Liver (tissue), 9 donors: ENCODE data around the gene IFNL2. TPM values are rescaled to one million over a fixed set of nuclear protein-coding genes. Genes with fewer than 3 reads are reported as not detected.

Experiments
- DNase-seq: peaks from one replicate; pipeline ENCODE4 v3.0.0-alpha.2; 2017; ENCODE audit warnings: low spot score
- H3K27ac ChIP-seq, 2 donors: one replicate each; pipeline ENCODE4 v1.7.0; 2013; ENCODE audit warnings: inconsistent platforms in 2 of 2, low read length in 2 of 2, control low read depth in 1 of 2, low read depth in 1 of 2, mild to moderate bottlenecking in 1 of 2
- H3K27me3 ChIP-seq, 4 donors: one replicate each; pipeline versions ENCODE4 v1.6.1 to v1.7.0; 2013; ENCODE audit warnings: low read length in 3 of 4, inconsistent platforms in 1 of 4, mild to moderate bottlenecking in 1 of 4, moderate library complexity in 1 of 4; ENCODE audit not compliant: control insufficient read depth in 4 of 4, insufficient read depth in 4 of 4
- H3K36me3 ChIP-seq, 4 donors: one replicate each; pipeline versions ENCODE4 v1.6.1 to v1.7.0; 2013; ENCODE audit warnings: low read length in 3 of 4, mild to moderate bottlenecking in 3 of 4, low read depth in 1 of 4, moderate library complexity in 1 of 4; ENCODE audit not compliant: control insufficient read depth in 4 of 4, insufficient read depth in 3 of 4
- H3K4me1 ChIP-seq, 4 donors: one replicate each; pipeline versions ENCODE4 v1.6.1 to v1.7.0; 2013; ENCODE audit warnings: low read length in 3 of 4, mild to moderate bottlenecking in 3 of 4, moderate library complexity in 1 of 4; ENCODE audit not compliant: control insufficient read depth in 4 of 4, insufficient read depth in 4 of 4
- H3K4me3 ChIP-seq, 3 donors: one replicate each; pipeline versions ENCODE4 v1.6.1 to v1.7.0; 2013; ENCODE audit warnings: low read length in 3 of 3, control low read depth in 1 of 3, low read depth in 1 of 3, mild to moderate bottlenecking in 1 of 3
- H3K9ac ChIP-seq, 2 donors: one replicate each; pipeline ENCODE4 v1.7.0; 2013; ENCODE audit warnings: low read length in 2 of 2, mild to moderate bottlenecking in 2 of 2, moderate library complexity in 2 of 2, control low read depth in 1 of 2, low read depth in 1 of 2
- H3K9me3 ChIP-seq, 4 donors: one replicate each; pipeline versions ENCODE4 v1.6.1 to v1.7.0; 2013; ENCODE audit warnings: low read length in 3 of 4; ENCODE audit not compliant: control insufficient read depth in 4 of 4
- EGR1 ChIP-seq, 2 donors: IDR thresholded peaks; 2 replicates each; pipeline ENCODE4 v1.6.1; 2016 to 2018; ENCODE audit warnings: antibody characterized with exemption in 2 of 2, low read depth in 2 of 2
- FOXA1 ChIP-seq: IDR thresholded peaks from 2 replicates; pipeline ENCODE4 v1.6.1; 2016; ENCODE audit warnings: antibody characterized with exemption
- FOXA2 ChIP-seq: IDR thresholded peaks from 2 replicates; pipeline ENCODE4 v1.6.1; 2016; ENCODE audit warnings: antibody characterized with exemption
- GABPA ChIP-seq, 2 donors: IDR thresholded peaks in 1 of 2; conservative IDR thresholded peaks in 1 of 2; 2 replicates each; pipeline ENCODE4 v1.6.1; 2016; ENCODE audit warnings: antibody characterized with exemption in 2 of 2, mild to moderate bottlenecking in 1 of 2, moderate library complexity in 1 of 2
- HNF4A ChIP-seq, 2 donors: conservative IDR thresholded peaks; 2 replicates each; pipeline ENCODE4 v1.6.1; 2016; ENCODE audit warnings: antibody characterized with exemption in 2 of 2, mild to moderate bottlenecking in 2 of 2
- HNF4G ChIP-seq: IDR thresholded peaks from 2 replicates; pipeline ENCODE4 v1.6.1; 2016; ENCODE audit warnings: antibody characterized with exemption
- NR2F2 ChIP-seq: IDR thresholded peaks from 2 replicates; pipeline ENCODE4 v1.6.1; 2016; ENCODE audit warnings: antibody characterized with exemption
- RAD21 ChIP-seq, 2 donors: IDR thresholded peaks; 2 replicates each; pipeline ENCODE4 v1.6.1; 2016; ENCODE audit warnings: antibody characterized with exemption in 2 of 2, mild to moderate bottlenecking in 2 of 2
- SP1 ChIP-seq: IDR thresholded peaks from 2 replicates; pipeline ENCODE4 v1.6.1; 2018; ENCODE audit warnings: antibody characterized with exemption, mild to moderate bottlenecking
- TAF1 ChIP-seq: conservative IDR thresholded peaks from 2 replicates; pipeline ENCODE4 v1.6.1; 2016; ENCODE audit warnings: antibody characterized with exemption, mild to moderate bottlenecking
- WGBS: extraction: QIAGEN DNeasy Blood & Tissue Kit; methylation state at CpG from one replicate; pipeline ENCODE4 v1.1.7; 2013; 5-methylcytosine and 5-hydroxymethylcytosine counted together
- polyA plus RNA-seq, 2 donors: library from polyadenylated mRNA; stranded (reverse) in 1 of 2; unstranded in 1 of 2; fragments of 200-250 nt in 1 of 2; fragments of >200 nt in 1 of 2; fragmentation: Nextera tagmentation in 1 of 2; extraction: Ambion mirVana in 1 of 2; gene quantifications; one replicate each; pipeline versions ENCODE4 v1.2.1 to v1.2.3, GENCODE V29; 2013 to 2015
- total RNA-seq, 2 donors: library from RNA; depleted of rRNA; stranded (reverse); fragments of >200 nt; gene quantifications; one replicate each; pipeline ENCODE4 v1.2.3, GENCODE V29; 2014
- TF ChIP-seq, protein P1 (sequence below): IDR thresholded peaks from 2 replicates; pipeline ENCODE4 v1.6.1; 2016; ENCODE audit warnings: antibody characterized with exemption
- TF ChIP-seq, protein P2 (sequence below): IDR thresholded peaks from 2 replicates; pipeline ENCODE4 v1.6.1; 2016; ENCODE audit warnings: antibody characterized with exemption, mild to moderate bottlenecking
- TF ChIP-seq, protein P3 (sequence below): IDR thresholded peaks from 2 replicates; pipeline ENCODE4 v1.6.1; 2016; ENCODE audit warnings: antibody characterized with exemption
- donor health status: healthy.
- donor health status: healthy.
- donor health status: healthy.
- donor health status: healthy.
- donor health status: healthy.

The IFNL2 gene
- total and polyA plus RNA-seq, 4 donors = not detected

DNA sequence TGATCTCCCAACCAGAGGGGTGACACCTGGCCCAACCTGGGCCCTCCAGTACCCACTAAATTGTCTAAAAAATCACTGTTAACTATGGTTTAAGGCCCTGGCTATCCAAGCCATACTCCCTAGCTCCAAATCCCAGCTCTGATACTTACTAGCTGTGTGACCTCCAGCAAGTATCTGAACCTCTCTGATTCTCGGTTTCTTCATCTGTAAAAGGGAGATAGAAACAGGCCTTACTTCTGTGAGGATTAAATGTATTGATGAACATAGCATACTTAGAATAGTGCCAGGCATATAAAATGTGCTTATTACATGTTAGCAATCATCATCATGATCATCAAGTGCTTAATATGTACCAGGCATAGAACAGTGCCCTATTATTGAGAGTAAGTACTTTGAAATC lies 47.7 kb downstream of the IFNL2 start:
- 99% methylated on average over 1 of the region's 1 CpG for WGBS
- Histone ChIP-seq H3K27ac (no peak overlapping the region), H3K9me3 (no peaks in the 10 kb centered on the region), H3K9ac (no peak overlapping the region), H3K36me3 (peaks cover 0 to 7% (median under 1%) of the 10 kb centered on the region in 4 donors), H3K4me1 (peaks cover 3 to 6% (median 5%) of the 10 kb centered on the region in 4 donors), H3K4me3 (no peak overlapping the region), H3K27me3 (no peaks in the 10 kb centered on the region)
- TF ChIP-seq, protein P1, sequence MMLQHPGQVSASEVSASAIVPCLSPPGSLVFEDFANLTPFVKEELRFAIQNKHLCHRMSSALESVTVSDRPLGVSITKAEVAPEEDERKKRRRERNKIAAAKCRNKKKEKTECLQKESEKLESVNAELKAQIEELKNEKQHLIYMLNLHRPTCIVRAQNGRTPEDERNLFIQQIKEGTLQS = no peak
- TF ChIP-seq, protein P2, sequence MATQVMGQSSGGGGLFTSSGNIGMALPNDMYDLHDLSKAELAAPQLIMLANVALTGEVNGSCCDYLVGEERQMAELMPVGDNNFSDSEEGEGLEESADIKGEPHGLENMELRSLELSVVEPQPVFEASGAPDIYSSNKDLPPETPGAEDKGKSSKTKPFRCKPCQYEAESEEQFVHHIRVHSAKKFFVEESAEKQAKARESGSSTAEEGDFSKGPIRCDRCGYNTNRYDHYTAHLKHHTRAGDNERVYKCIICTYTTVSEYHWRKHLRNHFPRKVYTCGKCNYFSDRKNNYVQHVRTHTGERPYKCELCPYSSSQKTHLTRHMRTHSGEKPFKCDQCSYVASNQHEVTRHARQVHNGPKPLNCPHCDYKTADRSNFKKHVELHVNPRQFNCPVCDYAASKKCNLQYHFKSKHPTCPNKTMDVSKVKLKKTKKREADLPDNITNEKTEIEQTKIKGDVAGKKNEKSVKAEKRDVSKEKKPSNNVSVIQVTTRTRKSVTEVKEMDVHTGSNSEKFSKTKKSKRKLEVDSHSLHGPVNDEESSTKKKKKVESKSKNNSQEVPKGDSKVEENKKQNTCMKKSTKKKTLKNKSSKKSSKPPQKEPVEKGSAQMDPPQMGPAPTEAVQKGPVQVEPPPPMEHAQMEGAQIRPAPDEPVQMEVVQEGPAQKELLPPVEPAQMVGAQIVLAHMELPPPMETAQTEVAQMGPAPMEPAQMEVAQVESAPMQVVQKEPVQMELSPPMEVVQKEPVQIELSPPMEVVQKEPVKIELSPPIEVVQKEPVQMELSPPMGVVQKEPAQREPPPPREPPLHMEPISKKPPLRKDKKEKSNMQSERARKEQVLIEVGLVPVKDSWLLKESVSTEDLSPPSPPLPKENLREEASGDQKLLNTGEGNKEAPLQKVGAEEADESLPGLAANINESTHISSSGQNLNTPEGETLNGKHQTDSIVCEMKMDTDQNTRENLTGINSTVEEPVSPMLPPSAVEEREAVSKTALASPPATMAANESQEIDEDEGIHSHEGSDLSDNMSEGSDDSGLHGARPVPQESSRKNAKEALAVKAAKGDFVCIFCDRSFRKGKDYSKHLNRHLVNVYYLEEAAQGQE = no peak
- no peak for TF ChIP-seq RAD21 (IDR thresholded peaks at IDR 0.05)
- TF ChIP-seq SP1 = no peak
- TF ChIP-seq, protein P3, sequence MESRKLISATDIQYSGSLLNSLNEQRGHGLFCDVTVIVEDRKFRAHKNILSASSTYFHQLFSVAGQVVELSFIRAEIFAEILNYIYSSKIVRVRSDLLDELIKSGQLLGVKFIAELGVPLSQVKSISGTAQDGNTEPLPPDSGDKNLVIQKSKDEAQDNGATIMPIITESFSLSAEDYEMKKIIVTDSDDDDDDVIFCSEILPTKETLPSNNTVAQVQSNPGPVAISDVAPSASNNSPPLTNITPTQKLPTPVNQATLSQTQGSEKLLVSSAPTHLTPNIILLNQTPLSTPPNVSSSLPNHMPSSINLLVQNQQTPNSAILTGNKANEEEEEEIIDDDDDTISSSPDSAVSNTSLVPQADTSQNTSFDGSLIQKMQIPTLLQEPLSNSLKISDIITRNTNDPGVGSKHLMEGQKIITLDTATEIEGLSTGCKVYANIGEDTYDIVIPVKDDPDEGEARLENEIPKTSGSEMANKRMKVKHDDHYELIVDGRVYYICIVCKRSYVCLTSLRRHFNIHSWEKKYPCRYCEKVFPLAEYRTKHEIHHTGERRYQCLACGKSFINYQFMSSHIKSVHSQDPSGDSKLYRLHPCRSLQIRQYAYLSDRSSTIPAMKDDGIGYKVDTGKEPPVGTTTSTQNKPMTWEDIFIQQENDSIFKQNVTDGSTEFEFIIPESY = no peak
- no peak for TF ChIP-seq FOXA1
- no peak for TF ChIP-seq GABPA (IDR thresholded peaks at IDR 0.05 in 1 of 2, conservative IDR thresholded peaks at IDR 0.05 in 1 of 2)
- TF ChIP-seq HNF4G = no peak
- no peak for DNase-seq

DNA sequence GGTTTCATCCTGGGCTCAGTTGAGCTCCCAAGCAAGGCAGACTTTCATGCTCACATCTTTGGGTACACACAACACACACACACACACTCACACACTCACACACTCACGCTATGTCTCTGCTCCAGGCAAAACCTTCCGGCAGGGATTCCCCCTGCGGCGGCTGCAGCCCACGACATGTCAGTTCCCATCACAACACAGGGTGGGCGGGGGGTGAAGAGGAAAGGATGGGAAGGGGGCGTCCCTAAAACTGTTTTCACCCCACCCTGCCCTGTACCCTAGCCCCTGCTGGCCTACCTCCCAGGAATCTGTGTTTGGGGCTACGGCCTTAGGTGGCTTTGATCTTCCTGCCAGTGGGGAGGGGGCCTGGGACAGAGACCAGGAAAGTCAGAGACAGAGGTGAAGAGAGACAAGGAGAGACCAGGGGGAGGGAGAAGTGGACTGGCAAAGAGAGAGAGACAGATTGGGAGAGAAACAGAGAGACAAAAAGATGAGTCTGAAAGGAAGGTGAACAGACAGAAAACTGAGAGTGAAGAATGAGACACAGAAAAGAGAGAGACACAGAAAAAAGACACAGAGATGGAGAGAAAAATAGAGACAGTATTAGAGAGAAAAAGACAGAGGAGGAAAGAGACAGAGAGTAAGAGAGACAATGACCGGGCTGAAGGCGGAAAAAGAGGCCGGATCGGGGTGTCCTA lies 48.6 kb downstream of the IFNL2 start:
- H3K9me3 ChIP-seq = no peaks in the 10 kb centered on the region
- no peaks in the 10 kb centered on the region for H3K27me3 ChIP-seq
- H3K36me3 ChIP-seq = peaks cover 0 to 7% (median under 1%) of the 10 kb centered on the region in 4 donors
- TF ChIP-seq, protein P2 = no peak
- TF ChIP-seq HNF4A (conservative IDR thresholded peaks at IDR 0.05) (no peak), NR2F2 (no peak), HNF4G (no peak), SP1 (no peak), GABPA (IDR thresholded peaks at IDR 0.05 in 1 of 2, conservative IDR thresholded peaks at IDR 0.05 in 1 of 2) (no peak), RAD21 (IDR thresholded peaks at IDR 0.05) (no peak), EGR1 (IDR thresholded peaks at IDR 0.05; ENCODE audit: low read depth in 2 of 2) (no peak), TAF1 (no peak), FOXA1 (no peak), FOXA2 (no peak)
- TF ChIP-seq, protein P1 = no peak
- TF ChIP-seq, protein P3 = no peak
- no peak for DNase-seq
- H3K27ac ChIP-seq = no peak overlapping the region
- WGBS = 96% methylated on average over 12 of the region's 12 CpGs
- no peak overlapping the region for H3K9ac ChIP-seq
- peaks cover 3 to 6% (median 5%) of the 10 kb centered on the region in 4 donors for H3K4me1 ChIP-seq
- H3K4me3 ChIP-seq = no peak overlapping the region
